Measurements from ENCODE around the gene GPRC5B. TPM values are rescaled to one million over a fixed set of nuclear protein-coding genes. Genes with fewer than 3 reads are reported as not detected.

GPRC5B gene
- total and polyA plus RNA-seq, 2 donors (not counting 1 experiment from before 2014, with no cell fraction given): 4.3 to 4.5 TPM

GRCh38 chr16:19919142-19919541, 34.5 kb upstream of the GPRC5B start:
- H3K27me3 ChIP-seq (ENCODE audit: control insufficient read depth, insufficient read depth, low read length): no peaks in the 10 kb centered on the region
- no peak overlapping the region for H3K4me2 ChIP-seq (ENCODE audit: extremely low read depth, insufficient read depth, low read length)

GRCh38 chr16:19916064-19916463, 31.4 kb upstream of the GPRC5B start:
- TF ChIP-seq EZH2 (IDR thresholded peaks at IDR 0.05; ENCODE audit: low read length, missing control alignments) (no peak), CTCF (conservative IDR thresholded peaks at IDR 0.05 in 1 of 2, IDR thresholded peaks at IDR 0.05 in 1 of 2; ENCODE audit: low read depth in 1 of 2, low read length in 2 of 2) (no peak)
- Histone ChIP-seq H4K20me1 (ENCODE audit: control insufficient read depth, extremely low read depth, insufficient read depth, low read length) (no peaks in the 10 kb centered on the region), H3K27ac (ENCODE audit: insufficient read depth, low read length) (no peak overlapping the region), H3K79me2 (ENCODE audit: control insufficient read depth, insufficient read depth, low read length) (no peaks in the 10 kb centered on the region), H3K4me3 (replicated peaks in 1 of 4; ENCODE audit: control extremely low read depth in 1 of 4, insufficient read depth in 1 of 4, low read depth in 3 of 4, low read length in 4 of 4) (no peak overlapping the region), H3K4me2 (ENCODE audit: extremely low read depth, insufficient read depth, low read length) (no peak overlapping the region), H3K4me1 (ENCODE audit: control insufficient read depth, extremely low read depth, insufficient read depth, low read length) (no peaks in the 10 kb centered on the region), H3K36me3 (ENCODE audit: control insufficient read depth, insufficient read depth, low read length) (no peaks in the 10 kb centered on the region), H2AFZ (ENCODE audit: low read length) (no peak overlapping the region), H3K27me3 (ENCODE audit: control insufficient read depth, insufficient read depth, low read length) (no peaks in the 10 kb centered on the region), H3K9me3 (ENCODE audit: control insufficient read depth, insufficient read depth, low read depth, low read length) (no peaks in the 10 kb centered on the region), H3K9ac (ENCODE audit: insufficient read depth, low read length) (no peak overlapping the region)
- DNase-seq (ENCODE audit: low read depth in 2 of 2): no peak

More at GRCh38 chr16:19919142-19919541, 34.5 kb upstream of the GPRC5B start:
- no peak for DNase-seq (ENCODE audit: low read depth in 2 of 2)
- Histone ChIP-seq H2AFZ (ENCODE audit: low read length) (no peak overlapping the region), H3K27ac (ENCODE audit: insufficient read depth, low read length) (no peak overlapping the region), H3K79me2 (ENCODE audit: control insufficient read depth, insufficient read depth, low read length) (no peaks in the 10 kb centered on the region), H3K4me3 (replicated peaks in 1 of 4; ENCODE audit: control extremely low read depth in 1 of 4, insufficient read depth in 1 of 4, low read depth in 3 of 4, low read length in 4 of 4) (no peak overlapping the region), H3K4me1 (ENCODE audit: control insufficient read depth, extremely low read depth, insufficient read depth, low read length) (no peaks in the 10 kb centered on the region), H3K9ac (ENCODE audit: insufficient read depth, low read length) (no peak overlapping the region), H3K9me3 (ENCODE audit: control insufficient read depth, insufficient read depth, low read depth, low read length) (no peaks in the 10 kb centered on the region), H4K20me1 (ENCODE audit: control insufficient read depth, extremely low read depth, insufficient read depth, low read length) (no peaks in the 10 kb centered on the region), H3K36me3 (ENCODE audit: control insufficient read depth, insufficient read depth, low read length) (no peaks in the 10 kb centered on the region)
- no peak for TF ChIP-seq EZH2 (IDR thresholded peaks at IDR 0.05; ENCODE audit: low read length, missing control alignments)
- TF ChIP-seq CTCF (conservative IDR thresholded peaks at IDR 0.05 in 1 of 2, IDR thresholded peaks at IDR 0.05 in 1 of 2; ENCODE audit: low read depth in 1 of 2, low read length in 2 of 2): no peak

- H3K36me3 ChIP-seq (ENCODE audit: control insufficient read depth, insufficient read depth, low read length): no peaks in the 10 kb centered on the region
Measured at GRCh38 chr16:19914877-19915276, 30.2 kb upstream of the GPRC5B start.

More at GRCh38 chr16:19914877-19915276, 30.2 kb upstream of the GPRC5B start:
- no peak overlapping the region for H2AFZ ChIP-seq (ENCODE audit: low read length)
- H3K27ac ChIP-seq (ENCODE audit: insufficient read depth, low read length): no peak overlapping the region
- no peak overlapping the region for H3K9ac ChIP-seq (ENCODE audit: insufficient read depth, low read length)
- no peak overlapping the region for H3K4me2 ChIP-seq (ENCODE audit: extremely low read depth, insufficient read depth, low read length)
- H3K27me3 ChIP-seq (ENCODE audit: control insufficient read depth, insufficient read depth, low read length): no peaks in the 10 kb centered on the region
- TF ChIP-seq EZH2 (IDR thresholded peaks at IDR 0.05; ENCODE audit: low read length, missing control alignments) (no peak), CTCF (conservative IDR thresholded peaks at IDR 0.05 in 1 of 2, IDR thresholded peaks at IDR 0.05 in 1 of 2; ENCODE audit: low read depth in 1 of 2, low read length in 2 of 2) (no peak)
- H3K4me3 ChIP-seq (replicated peaks in 1 of 4; ENCODE audit: control extremely low read depth in 1 of 4, insufficient read depth in 1 of 4, low read depth in 3 of 4, low read length in 4 of 4): no peak overlapping the region
- no peak for DNase-seq (ENCODE audit: low read depth in 2 of 2)
- no peaks in the 10 kb centered on the region for H3K79me2 ChIP-seq (ENCODE audit: control insufficient read depth, insufficient read depth, low read length)
- no peaks in the 10 kb centered on the region for H3K4me1 ChIP-seq (ENCODE audit: control insufficient read depth, extremely low read depth, insufficient read depth, low read length)
- no peaks in the 10 kb centered on the region for H3K9me3 ChIP-seq (ENCODE audit: control insufficient read depth, insufficient read depth, low read depth, low read length)
- no peaks in the 10 kb centered on the region for H4K20me1 ChIP-seq (ENCODE audit: control insufficient read depth, extremely low read depth, insufficient read depth, low read length)
